Uterus (tissue), 4 donors: ENCODE measurements around the gene ETS1. TPM values are rescaled to one million over a fixed set of nuclear protein-coding genes. Genes with fewer than 3 reads are reported as not detected.

Experiments used
- DNase-seq, 2 donors: peaks; one replicate each; pipeline ENCODE4 v3.0.0-alpha.2; 2019 to 2020
- H3K27ac ChIP-seq, 2 donors: fragments of 200-600 bp; sonication (generic); 1 replicate in 1 of 2; 2 replicates in 1 of 2; pipeline ENCODE4 v1.5.1; 2016 to 2018
- H3K27me3 ChIP-seq, 2 donors: fragments of 200-600 bp; sonication (generic); one replicate each; pipeline ENCODE4 v1.5.1; 2018 to 2019; ENCODE audit warnings: control low read depth in 1 of 2
- H3K36me3 ChIP-seq, 2 donors: fragments of 200-600 bp; sonication (generic); one replicate each; pipeline ENCODE4 v1.5.1; 2019; ENCODE audit warnings: control low read depth in 1 of 2
- H3K4me1 ChIP-seq, 2 donors: fragments of 200-600 bp; sonication (generic); one replicate each; pipeline ENCODE4 v1.5.1; 2018 to 2019; ENCODE audit warnings: control low read depth in 1 of 2
- H3K4me3 ChIP-seq, 2 donors: fragments of 200-600 bp; sonication (generic); 1 replicate in 1 of 2; 2 replicates in 1 of 2; pipeline ENCODE4 v1.5.1; 2018 to 2019; ENCODE audit warnings: mild to moderate bottlenecking in 1 of 2
- H3K9me3 ChIP-seq, 2 donors: fragments of 200-600 bp; sonication (generic); one replicate each; pipeline ENCODE4 v1.5.1; 2019; ENCODE audit warnings: control low read depth in 1 of 2
- CTCF ChIP-seq, 4 experiments: fragments of 200-600 bp in 2 of 4; fragments of 450-650 bp in 2 of 4; sonication (generic) in 2 of 4; IDR thresholded peaks; one replicate each; pipeline ENCODE4 v1.5.1; 2016 to 2019; ENCODE audit warnings: antibody characterized with exemption in 4 of 4, mild to moderate bottlenecking in 2 of 4, moderate library complexity in 1 of 4
- POLR2A ChIP-seq, 2 donors: fragments of 450-650 bp; IDR thresholded peaks; one replicate each; pipeline ENCODE4 v1.6.1; 2016; ENCODE audit warnings: antibody characterized with exemption in 2 of 2, mild to moderate bottlenecking in 1 of 2, moderate library complexity in 1 of 2
- intact Hi-C: fragments of 100-400 bp; cut with DNase I; formaldehyde crosslinking; loops from one replicate; pipeline ENCODE4 v1.15.1; 2023; ENCODE audit warnings: low total_unique reads
- total RNA-seq, 4 donors: library from RNA; depleted of rRNA in 3 of 4; stranded (reverse); fragments of >200 nt in 3 of 4; gene quantifications; one replicate each; pipeline versions ENCODE4 v1.1.0 to v1.2.4, GENCODE V29; 2014 to 2023
- donor health status: DM: yes; HTN: yes; CAD: no.

Gene ETS1
- total RNA-seq, 4 donors from 2014 or later = 24.1 to 80.9 (median 58.3) TPM

GRCh38 chr11:128627666-128628324 is 40.4 kb upstream of the ETS1 start:
- no peak for DNase-seq
- intact Hi-C loops = loop anchor here (10.0 kb wide), 1 partner anchor 453 kb away; no protein-coding TSS in a partner anchor
- Histone ChIP-seq H3K4me1 (no peaks in the 10 kb centered on the region), H3K36me3 (no peaks in the 10 kb centered on the region), H3K27ac (no peak overlapping the region), H3K9me3 (no peaks in the 10 kb centered on the region), H3K4me3 (no peak overlapping the region), H3K27me3 (no peaks in the 10 kb centered on the region)
- no peak for TF ChIP-seq CTCF (IDR thresholded peaks at IDR 0.05)
- TF ChIP-seq POLR2A (IDR thresholded peaks at IDR 0.05) = no peak

- intact Hi-C loops = loop anchor here (10.0 kb wide), 1 partner anchor 452 kb away; no protein-coding TSS in a partner anchor
- no peak for DNase-seq
- no peak overlapping the region for H3K27ac ChIP-seq
- no peaks in the 10 kb centered on the region for H3K4me1 ChIP-seq
- TF ChIP-seq POLR2A (IDR thresholded peaks at IDR 0.05) = no peak
- no peak for TF ChIP-seq CTCF (IDR thresholded peaks at IDR 0.05)
- H3K4me3 ChIP-seq = no peak overlapping the region
- no peaks in the 10 kb centered on the region for H3K36me3 ChIP-seq
- no peaks in the 10 kb centered on the region for H3K27me3 ChIP-seq
- no peaks in the 10 kb centered on the region for H3K9me3 ChIP-seq
These were observed 39.7 kb upstream of the ETS1 start for GRCh38 chr11:128626913-128627665.

- no peak overlapping the region for H3K4me3 ChIP-seq
- no peaks in the 10 kb centered on the region for H3K4me1 ChIP-seq
- H3K9me3 ChIP-seq = no peaks in the 10 kb centered on the region
- intact Hi-C loops = loop anchor here (10.0 kb wide), 1 partner anchor 451 kb away; no protein-coding TSS in a partner anchor
- DNase-seq = no peak
- no peaks in the 10 kb centered on the region for H3K36me3 ChIP-seq
- H3K27me3 ChIP-seq = no peaks in the 10 kb centered on the region
- H3K27ac ChIP-seq = no peak overlapping the region
- no peak for TF ChIP-seq CTCF (IDR thresholded peaks at IDR 0.05)
- no peak for TF ChIP-seq POLR2A (IDR thresholded peaks at IDR 0.05)
These were observed 38.4 kb upstream of the ETS1 start for GRCh38 chr11:128625746-128626145.

GRCh38 chr11:128625326-128625725 is 38.0 kb upstream of the ETS1 start:
- intact Hi-C loops = loop anchor here (10.0 kb wide), 1 partner anchor 451 kb away; no protein-coding TSS in a partner anchor
- Histone ChIP-seq H3K36me3 (no peaks in the 10 kb centered on the region), H3K27me3 (no peaks in the 10 kb centered on the region), H3K4me1 (no peaks in the 10 kb centered on the region), H3K4me3 (no peak overlapping the region), H3K27ac (no peak overlapping the region), H3K9me3 (no peaks in the 10 kb centered on the region)
- TF ChIP-seq CTCF (IDR thresholded peaks at IDR 0.05) (no peak), POLR2A (IDR thresholded peaks at IDR 0.05) (no peak)
- DNase-seq = no peak
